Astrocyte of the spinal cord (primary cell): Measurements from ENCODE around the gene HYCC1.

Source experiments
- DNase-seq: peaks from one replicate; pipeline ENCODE4 v3.0.0; 2011; ENCODE audit warnings: low read depth, low spot score
- H3K4me3 ChIP-seq: 2 replicates; pipeline ENCODE4 v1.5.1; 2011; ENCODE audit warnings: low read depth, mild to moderate bottlenecking, low read length, moderate library complexity
- in situ Hi-C: cut with HindIII; loops from 2 replicates; pipeline ENCODE4 v1.10.0; 2017; ENCODE audit warnings: low sequenced_read_pairs
- TF ChIP-seq, protein P1 (sequence below): IDR thresholded peaks from 2 replicates; pipeline ENCODE4 v1.5.1; 2012; ENCODE audit warnings: low read depth, mild to moderate bottlenecking, low read length, inconsistent platforms

HYCC1 gene

DNA sequence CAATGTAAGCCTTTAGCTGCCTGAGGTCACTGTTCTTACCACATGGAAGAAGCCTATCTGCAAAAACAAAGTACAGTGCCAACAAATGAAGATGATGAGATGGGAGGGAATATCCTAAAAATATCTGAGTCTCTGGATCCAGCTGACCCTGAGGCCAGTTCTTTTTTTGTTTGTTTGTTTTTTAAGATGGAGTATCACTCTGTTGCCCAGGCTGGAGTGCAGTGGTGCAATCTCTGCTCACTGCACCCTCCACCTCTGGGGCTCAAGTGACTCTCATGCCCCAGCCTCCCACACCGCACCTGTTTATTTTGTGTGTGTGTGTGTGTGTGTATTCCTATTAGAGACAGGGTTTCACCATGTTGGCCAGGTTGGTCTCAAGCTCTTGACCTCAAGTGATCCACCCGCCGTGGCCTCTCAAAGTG is 44.9 kb downstream of the HYCC1 start:
- no peak for DNase-seq
- no peak overlapping the region for H3K4me3 ChIP-seq
- TF ChIP-seq, protein P1, sequence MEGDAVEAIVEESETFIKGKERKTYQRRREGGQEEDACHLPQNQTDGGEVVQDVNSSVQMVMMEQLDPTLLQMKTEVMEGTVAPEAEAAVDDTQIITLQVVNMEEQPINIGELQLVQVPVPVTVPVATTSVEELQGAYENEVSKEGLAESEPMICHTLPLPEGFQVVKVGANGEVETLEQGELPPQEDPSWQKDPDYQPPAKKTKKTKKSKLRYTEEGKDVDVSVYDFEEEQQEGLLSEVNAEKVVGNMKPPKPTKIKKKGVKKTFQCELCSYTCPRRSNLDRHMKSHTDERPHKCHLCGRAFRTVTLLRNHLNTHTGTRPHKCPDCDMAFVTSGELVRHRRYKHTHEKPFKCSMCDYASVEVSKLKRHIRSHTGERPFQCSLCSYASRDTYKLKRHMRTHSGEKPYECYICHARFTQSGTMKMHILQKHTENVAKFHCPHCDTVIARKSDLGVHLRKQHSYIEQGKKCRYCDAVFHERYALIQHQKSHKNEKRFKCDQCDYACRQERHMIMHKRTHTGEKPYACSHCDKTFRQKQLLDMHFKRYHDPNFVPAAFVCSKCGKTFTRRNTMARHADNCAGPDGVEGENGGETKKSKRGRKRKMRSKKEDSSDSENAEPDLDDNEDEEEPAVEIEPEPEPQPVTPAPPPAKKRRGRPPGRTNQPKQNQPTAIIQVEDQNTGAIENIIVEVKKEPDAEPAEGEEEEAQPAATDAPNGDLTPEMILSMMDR: no peak
- in situ Hi-C loops: no loop called here
